CD4-positive, alpha-beta T cell (primary cell): Measurements from ENCODE around the gene BRI3BP. TPM values are rescaled to one million over a fixed set of nuclear protein-coding genes. Genes with fewer than 3 reads are reported as not detected.

ENCODE experiments used
- ATAC-seq: fragments of 200-7000 bp; cut with Tn5 transposase; one replicate; pipeline ENCODE4 v1.10.0; 2022; ENCODE audit warnings: mild to moderate bottlenecking; ENCODE audit not compliant: poor library complexity
- CTCF ChIA-PET: fragments of 350-600 bp; sonication (Branson Sonifier 250); formaldehyde crosslinking; loops from one replicate; lab custom pipeline; 2021; ENCODE audit warnings: antibody characterized with exemption, inconsistent platforms; lab: Charles Lee
- POLR2A ChIA-PET: fragments of 350-600 bp; sonication (Branson Sonifier 250); formaldehyde crosslinking; loops from one replicate; lab custom pipeline; 2021; ENCODE audit warnings: antibody characterized with exemption, inconsistent platforms; lab: Charles Lee
- DNase-seq, 14 experiments: peaks; one replicate each; pipeline ENCODE4 v3.0.0-alpha.2; 2013 to 2020; ENCODE audit warnings: mixed read lengths in 2 of 14
- H3K27ac ChIP-seq, 2 donors: one replicate each; pipeline versions ENCODE4 v1.5.1 to v1.7.0; 2013; ENCODE audit warnings: low read length in 2 of 2, low read depth in 1 of 2, mild to moderate bottlenecking in 1 of 2
- H3K27me3 ChIP-seq, 2 experiments: 1 replicate in 1 of 2; 2 replicates in 1 of 2; pipeline versions ENCODE4 v1.6.1 to v1.7.0; 2013; ENCODE audit warnings: low read length in 2 of 2, control low read depth in 1 of 2, mild to moderate bottlenecking in 1 of 2, moderate library complexity in 1 of 2; ENCODE audit not compliant: insufficient read depth in 2 of 2, control insufficient read depth in 1 of 2
- H3K36me3 ChIP-seq: one replicate; pipeline ENCODE4 v1.6.1; 2013; ENCODE audit warnings: low read length, control low read depth; ENCODE audit not compliant: insufficient read depth
- H3K4me1 ChIP-seq: one replicate; pipeline ENCODE4 v1.6.1; 2013; ENCODE audit warnings: low read length, control low read depth; ENCODE audit not compliant: insufficient read depth
- H3K4me3 ChIP-seq: one replicate; pipeline ENCODE4 v1.5.1; 2013; ENCODE audit warnings: mild to moderate bottlenecking, low read length, moderate library complexity
- H3K9me3 ChIP-seq, 2 experiments: 1 replicate in 1 of 2; 2 replicates in 1 of 2; pipeline versions ENCODE4 v1.6.1 to v1.7.0; 2013; ENCODE audit warnings: low read length in 2 of 2, mild to moderate bottlenecking in 2 of 2, control low read depth in 1 of 2, moderate library complexity in 1 of 2; ENCODE audit not compliant: control insufficient read depth in 1 of 2, insufficient read depth in 1 of 2
- H3K27ac Mint-ChIP-seq: one replicate; pipeline ENCODE4 v1.8.0; 2020; ENCODE audit warnings: mixed read lengths
- H3K27me3 Mint-ChIP-seq: one replicate; pipeline ENCODE4 v1.8.0; 2021; ENCODE audit warnings: mixed read lengths
- H3K36me3 Mint-ChIP-seq: one replicate; pipeline ENCODE4 v1.8.0; 2021; ENCODE audit warnings: low read depth, mixed read lengths
- H3K4me1 Mint-ChIP-seq: one replicate; pipeline ENCODE4 v1.8.0; 2021; ENCODE audit warnings: low read depth, mixed read lengths
- H3K4me3 Mint-ChIP-seq: one replicate; pipeline ENCODE4 v1.8.0; 2020; ENCODE audit warnings: mild to moderate bottlenecking, mixed read lengths
- H3K9me3 Mint-ChIP-seq: one replicate; pipeline ENCODE4 v1.8.0; 2020; ENCODE audit warnings: mixed read lengths
- CTCF ChIP-seq: fragments of 200-600 bp; IDR thresholded peaks from one replicate; pipeline ENCODE4 v1.8.0; 2022; ENCODE audit warnings: antibody characterized with exemption, mild to moderate bottlenecking
- intact Hi-C, 2 experiments: fragments of 100-400 bp; cut with DNase I in 1 of 2; cut with micrococcal nuclease in 1 of 2; formaldehyde crosslinking; loops; one replicate each; pipeline versions ENCODE4 v1.15.1 to v1.9.0; 2023 to 2025; cut with DNase I, micrococcal nuclease
- polyA plus RNA-seq, 2 donors: library from polyadenylated mRNA; unstranded; fragments of 120-200 nt; gene quantifications; one replicate each; pipeline ENCODE4 v1.2.1, GENCODE V29; 2013
- total RNA-seq, 174 experiments: library from RNA in 2 of 174; stranded (reverse) in 2 of 174; gene quantifications; one replicate each; pipeline ENCODE4 v1.2.3 and lab custom pipeline; 2021 to 2026

The BRI3BP gene, protein sequence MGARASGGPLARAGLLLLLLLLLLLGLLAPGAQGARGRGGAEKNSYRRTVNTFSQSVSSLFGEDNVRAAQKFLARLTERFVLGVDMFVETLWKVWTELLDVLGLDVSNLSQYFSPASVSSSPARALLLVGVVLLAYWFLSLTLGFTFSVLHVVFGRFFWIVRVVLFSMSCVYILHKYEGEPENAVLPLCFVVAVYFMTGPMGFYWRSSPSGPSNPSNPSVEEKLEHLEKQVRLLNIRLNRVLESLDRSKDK
- total RNA-seq: 1 to 10 TPM; 1.6 TPM
- 6.3 TPM for polyA plus RNA-seq (2013, experiment 1 of 2)
- 5.3 TPM for polyA plus RNA-seq (2013, experiment 2 of 2)
- 7.0 to 200 (median 32.2) reads per million in 172 experiments for total RNA-seq (lab: John Stamatoyannopoulos, UW)

DNA sequence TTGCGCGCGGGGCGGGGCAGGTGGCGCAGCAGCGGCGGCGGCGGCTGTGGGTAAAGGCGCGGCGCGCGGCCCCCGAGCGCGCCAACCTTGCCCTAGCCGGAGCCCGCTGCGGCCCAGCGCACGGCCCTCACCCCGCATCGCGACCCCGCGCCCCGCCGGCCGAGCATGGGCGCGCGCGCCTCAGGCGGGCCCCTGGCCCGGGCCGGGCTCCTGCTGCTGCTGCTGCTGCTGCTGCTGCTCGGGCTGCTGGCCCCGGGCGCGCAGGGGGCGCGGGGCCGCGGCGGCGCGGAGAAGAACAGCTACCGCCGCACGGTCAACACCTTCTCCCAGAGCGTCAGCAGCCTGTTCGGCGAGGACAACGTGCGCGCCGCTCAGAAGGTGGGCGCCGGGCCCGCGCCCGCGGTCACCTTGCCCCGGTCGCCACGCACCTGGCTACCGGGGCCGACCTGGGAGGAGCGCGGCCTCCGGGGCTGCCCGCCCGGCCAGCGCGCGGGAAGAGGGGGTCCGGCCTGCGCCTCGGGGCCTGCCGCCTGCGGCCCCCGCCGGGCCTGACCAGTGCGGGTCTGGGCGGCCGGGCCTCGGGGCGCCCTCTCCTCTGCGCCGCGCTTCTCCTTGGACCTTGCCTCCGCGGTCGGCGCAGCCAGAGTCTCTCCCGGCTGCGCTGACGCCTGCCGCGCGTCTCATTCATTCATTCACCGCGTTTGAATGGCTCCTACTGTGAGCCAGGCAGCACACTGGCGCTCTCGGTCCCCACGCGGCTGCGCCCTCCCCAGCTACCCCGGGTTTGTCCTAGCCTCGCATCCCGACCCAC lies at the start of gene BRI3BP:
Gene BRI3BP (plus strand): TSS at position 20 of the 811 bp plus-strand sequence. CDS start 146 bp downstream, at position 166.
- Histone ChIP-seq H3K27me3 (no peaks in the 10 kb centered on the region), H3K27ac (peak within 1 kb of the TSS; percentile 57 to 61), H3K36me3 (no peaks in the 10 kb centered on the region), H3K4me3 (peak within 1 kb of the TSS; percentile 68), H3K9me3 (no peaks in the 10 kb centered on the region), H3K4me1 (peaks cover 36% of the 10 kb centered on the region)
- intact Hi-C loops: loop anchor here (2.0 to 5.0 kb wide), 6 partner anchors 53 to 132 kb away; partner anchors contain the start of genes AACS (in 1 of the 2), SCARB1 (in 1 of the 2) and UBC (in 1 of the 2)
- Mint-ChIP-seq H3K27me3 (no peaks in the 10 kb centered on the region), H3K27ac (peak within 1 kb of the TSS; percentile 76), H3K36me3 (peaks cover 4% of the 10 kb centered on the region), H3K9me3 (no peaks in the 10 kb centered on the region), H3K4me1 (peaks cover 27% of the 10 kb centered on the region), H3K4me3 (peak within 1 kb of the TSS; percentile 96)
- no peak for TF ChIP-seq CTCF
- DNase-seq (peak in 11 of 14 experiments; percentile 4 to 90 (median 38)), ATAC-seq (peak; percentile 15)
- ChIA-PET POLR2A (interaction anchor here (0.6 to 2.5 kb wide), 9 partner anchors 41 to 87 kb away, joined by 3 to 12 read pairs (median 4); partner anchors contain the start of gene UBC), CTCF (interaction anchor here (1.0 to 1.1 kb wide), 3 partner anchors 53 to 55 kb away, joined by 3 to 5 read pairs (median 3); no protein-coding TSS in a partner anchor)

- ChIA-PET CTCF (interaction anchor here (2.7 kb wide), 1 partner anchor 40 kb away, joined by 10 read pairs; no protein-coding TSS in a partner anchor), POLR2A (no interaction called here)
- Mint-ChIP-seq H3K9me3 (no peaks in the 10 kb centered on the region), H3K27me3 (no peaks in the 10 kb centered on the region), H3K36me3 (peaks cover 48% of the 10 kb centered on the region), H3K4me1 (no peaks in the 10 kb centered on the region), H3K4me3 (no peak overlapping the region), H3K27ac (no peak overlapping the region)
- Histone ChIP-seq H3K27me3 (no peaks in the 10 kb centered on the region), H3K9me3 (no peaks in the 10 kb centered on the region), H3K4me1 (no peaks in the 10 kb centered on the region), H3K36me3 (peaks cover 49% of the 10 kb centered on the region), H3K27ac (no peak overlapping the region), H3K4me3 (no peak overlapping the region)
- DNase-seq: no peak
- no peak for TF ChIP-seq CTCF
- intact Hi-C loops: no loop called here
- ATAC-seq: no peak
Measured at GRCh38 chr12:124946447-124946793, 47.0 kb upstream of the BRI3BP start.

- Histone ChIP-seq H3K27me3 (no peaks in the 10 kb centered on the region), H3K4me1 (no peaks in the 10 kb centered on the region), H3K36me3 (peaks cover 50% of the 10 kb centered on the region), H3K9me3 (no peaks in the 10 kb centered on the region), H3K27ac (no peak overlapping the region), H3K4me3 (no peak overlapping the region)
- DNase-seq (peak in 1 of 14 experiments; percentile 12), ATAC-seq (no peak)
- no peaks in the 10 kb centered on the region for H3K4me1 Mint-ChIP-seq
- H3K36me3 Mint-ChIP-seq: peaks cover 54% of the 10 kb centered on the region
- no peaks in the 10 kb centered on the region for H3K27me3 Mint-ChIP-seq
- no peaks in the 10 kb centered on the region for H3K9me3 Mint-ChIP-seq
- POLR2A ChIA-PET: no interaction called here
- no peak overlapping the region for H3K27ac Mint-ChIP-seq
- no peak overlapping the region for H3K4me3 Mint-ChIP-seq
- TF ChIP-seq CTCF: no peak
- CTCF ChIA-PET: no interaction called here
- intact Hi-C loops: no loop called here
Measured at GRCh38 chr12:124947013-124947412, 46.4 kb upstream of the BRI3BP start.
